H1 (cell line): Measurements from ENCODE around the gene SYDE1. TPM values are rescaled to one million over a fixed set of nuclear protein-coding genes. Genes with fewer than 3 reads are reported as not detected.

Source experiments
- CTCF ChIA-PET: fragments of 300-600 bp; sonication (Branson Sonifier 250); formaldehyde crosslinking; loops from one replicate; lab custom pipeline; 2021; ENCODE audit not compliant: partially characterized antibody; lab: Charles Lee
- POLR2A ChIA-PET: fragments of 300-600 bp; sonication (Branson Sonifier 250); formaldehyde crosslinking; loops from one replicate; lab custom pipeline; 2021; ENCODE audit warnings: inconsistent platforms; ENCODE audit not compliant: partially characterized antibody; lab: Charles Lee
- DNase-seq, 2 experiments: peaks; one replicate each; pipeline versions ENCODE4 v3.0.0 to v3.0.0-alpha.2; 2010 to 2022; ENCODE audit warnings: low spot score in 2 of 2, low read depth in 1 of 2, mixed read lengths in 1 of 2
- FAIRE-seq: peaks from 2 replicates; lab custom pipeline; 2011; peaks lifted over from hg19 to GRCh38; lab: Jason Lieb, UNC
- H2AFZ ChIP-seq: 2 replicates; pipeline ENCODE4 v1.8.1; 2012; ENCODE audit warnings: low read length, inconsistent platforms
- H2AK5ac ChIP-seq: 2 replicates; pipeline ENCODE4 v1.6.1; 2013; ENCODE audit warnings: low read depth, low read length
- H2BK120ac ChIP-seq: replicated peaks from 2 replicates; pipeline ENCODE3; 2013; ENCODE audit warnings: low read depth, low read length, inconsistent platforms
- H2BK12ac ChIP-seq: 2 replicates; pipeline ENCODE4 v1.6.1; 2013; ENCODE audit warnings: low read depth, low read length
- H2BK15ac ChIP-seq: 2 replicates; pipeline ENCODE4 v1.6.1; 2013; ENCODE audit warnings: low read length
- H2BK20ac ChIP-seq: 2 replicates; pipeline ENCODE4 v1.6.1; 2013; ENCODE audit warnings: low read length
- H2BK5ac ChIP-seq: 2 replicates; pipeline ENCODE4 v1.6.1; 2013; ENCODE audit warnings: low read depth, low read length
- H3K14ac ChIP-seq: 2 replicates; pipeline ENCODE4 v1.6.1; 2013; ENCODE audit warnings: inconsistent platforms; ENCODE audit not compliant: insufficient read length
- H3K18ac ChIP-seq: 2 replicates; pipeline ENCODE4 v1.6.1; 2013; ENCODE audit warnings: low read length; ENCODE audit errors: extremely low read depth
- H3K23ac ChIP-seq: 2 replicates; pipeline ENCODE4 v1.6.1; 2013; ENCODE audit warnings: inconsistent platforms; ENCODE audit not compliant: insufficient read length
- H3K23me2 ChIP-seq: 2 replicates; pipeline ENCODE4 v1.6.1; 2013; ENCODE audit warnings: low read depth, low read length
- H3K27ac ChIP-seq: 2 replicates; pipeline ENCODE4 v1.6.1; 2011; ENCODE audit warnings: low read depth, low read length, inconsistent platforms
- H3K27me3 ChIP-seq, 4 experiments: replicated peaks in 1 of 4; 1 replicate in 1 of 4; 2 replicates in 3 of 4; pipeline versions ENCODE4 v1.6.1 to v1.8.1; 2011 to 2013; ENCODE audit warnings: low read length in 3 of 4, mild to moderate bottlenecking in 3 of 4, inconsistent platforms in 2 of 4, mixed read lengths in 2 of 4, moderate library complexity in 1 of 4; ENCODE audit not compliant: control insufficient read depth in 3 of 4, insufficient read depth in 3 of 4; ENCODE audit errors: extremely low read depth in 1 of 4
- H3K36me3 ChIP-seq, 4 experiments: 2 replicates each; pipeline versions ENCODE4 v1.6.1 to v1.8.1; 2011 to 2013; ENCODE audit warnings: mild to moderate bottlenecking in 4 of 4, low read length in 3 of 4, moderate library complexity in 2 of 4, control low read depth in 1 of 4, inconsistent platforms in 1 of 4; ENCODE audit not compliant: insufficient read depth in 4 of 4, control insufficient read depth in 2 of 4
- H3K4ac ChIP-seq: replicated peaks from 2 replicates; pipeline ENCODE3; 2013; ENCODE audit warnings: low read length, low read depth, mixed read lengths, inconsistent platforms; ENCODE audit not compliant: insufficient read length
- H3K4me1 ChIP-seq, 4 experiments: replicated peaks in 1 of 4; 1 replicate in 1 of 4; 2 replicates in 3 of 4; pipeline versions ENCODE4 v1.6.1 to v1.8.1; 2011 to 2013; ENCODE audit warnings: low read length in 3 of 4, inconsistent platforms in 2 of 4, mixed read lengths in 1 of 4; ENCODE audit not compliant: insufficient read depth in 4 of 4, control insufficient read depth in 3 of 4
- H3K4me2 ChIP-seq, 2 experiments: 2 replicates each; pipeline versions ENCODE4 v1.6.1 to v1.8.1; 2011 to 2013; ENCODE audit warnings: low read depth in 2 of 2, low read length in 2 of 2, control low read depth in 1 of 2, inconsistent platforms in 1 of 2, mild to moderate bottlenecking in 1 of 2; ENCODE audit not compliant: insufficient read depth in 1 of 2
- H3K4me3 ChIP-seq, 4 experiments: fragments of 200-600, 300-600 bp in 1 of 4; sonication (generic), shearing (Covaris generic), sonication (Bioruptor Twin) in 1 of 4; 2 replicates each; pipeline versions ENCODE4 v1.5.1 to v1.8.1; 2011 to 2016; ENCODE audit warnings: low read length in 4 of 4, low read depth in 3 of 4, control low read depth in 2 of 4, inconsistent platforms in 2 of 4, mild to moderate bottlenecking in 2 of 4, mixed read lengths in 1 of 4, moderate library complexity in 1 of 4; ENCODE audit not compliant: insufficient read depth in 2 of 4; ENCODE audit errors: extremely low read depth in 1 of 4
- H3K56ac ChIP-seq: replicated peaks from 2 replicates; pipeline ENCODE3; 2013; ENCODE audit warnings: low read depth, mild to moderate bottlenecking, mixed read lengths, low read length, inconsistent platforms; ENCODE audit not compliant: insufficient read length
- H3K79me1 ChIP-seq: 2 replicates; pipeline ENCODE4 v1.6.1; 2013; ENCODE audit warnings: low read depth, low read length, control low read depth
- H3K79me2 ChIP-seq, 2 experiments: 2 replicates each; pipeline versions ENCODE4 v1.6.1 to v1.8.1; 2012 to 2013; ENCODE audit warnings: low read length in 2 of 2, mild to moderate bottlenecking in 2 of 2, inconsistent platforms in 1 of 2; ENCODE audit not compliant: insufficient read depth in 2 of 2, control insufficient read depth in 1 of 2
- H3K9ac ChIP-seq, 4 experiments: replicated peaks in 1 of 4; 1 replicate in 1 of 4; 2 replicates in 3 of 4; pipeline versions ENCODE4 v1.6.1 to v1.8.1; 2011 to 2013; ENCODE audit warnings: low read depth in 3 of 4, low read length in 3 of 4, control low read depth in 2 of 4, mild to moderate bottlenecking in 2 of 4, moderate library complexity in 2 of 4, inconsistent platforms in 1 of 4; ENCODE audit errors: extremely low read depth in 1 of 4
- H3K9me3 ChIP-seq, 2 experiments: 2 replicates each; pipeline versions ENCODE4 v1.6.1 to v1.8.1; 2012 to 2013; ENCODE audit warnings: mild to moderate bottlenecking in 2 of 2, moderate library complexity in 2 of 2, control low read depth in 1 of 2, inconsistent platforms in 1 of 2, low read depth in 1 of 2, low read length in 1 of 2, mixed read lengths in 1 of 2; ENCODE audit not compliant: insufficient read depth in 2 of 2
- H4K20me1 ChIP-seq, 2 experiments: replicated peaks in 1 of 2; 2 replicates each; pipeline versions ENCODE3 to v1.8.1; 2011 to 2013; ENCODE audit warnings: inconsistent platforms in 2 of 2, low read length in 2 of 2, mild to moderate bottlenecking in 1 of 2; ENCODE audit not compliant: insufficient read depth in 2 of 2, control insufficient read depth in 1 of 2
- H4K5ac ChIP-seq: 2 replicates; pipeline ENCODE4 v1.6.1; 2013; ENCODE audit warnings: low read length, low read depth, mixed read lengths, inconsistent platforms; ENCODE audit not compliant: insufficient read length
- H4K8ac ChIP-seq: 2 replicates; pipeline ENCODE4 v1.8.0; 2013; ENCODE audit warnings: mild to moderate bottlenecking, moderate library complexity, low read length, inconsistent platforms; ENCODE audit not compliant: insufficient read depth; ENCODE audit errors: extremely low read depth
- H4K91ac ChIP-seq: replicated peaks from 2 replicates; pipeline ENCODE3; 2013; ENCODE audit warnings: low read length, mixed read lengths, inconsistent platforms; ENCODE audit not compliant: insufficient read length
- CEBPB ChIP-seq: IDR thresholded peaks from 2 replicates; pipeline ENCODE4 v1.6.1; 2012; ENCODE audit warnings: low read depth, low read length
- WGBS, 2 experiments: shearing (Covaris generic) in 1 of 2; methylation state at CpG; one replicate each; pipeline versions ENCODE4 v1.1.6 to v1.1.7; 2013 to 2015; ENCODE audit warnings: low lambda C conversion rate in 2 of 2, mixed read lengths in 2 of 2, inconsistent platforms in 1 of 2, low coverage in 1 of 2, missing lambda C conversion rate in 1 of 2; ENCODE audit not compliant: insufficient replicate concordance in 2 of 2, insufficient coverage in 1 of 2, insufficient read length in 1 of 2; ENCODE audit errors: extremely low coverage in 1 of 2, missing lambda C conversion rate in 1 of 2; 5-methylcytosine and 5-hydroxymethylcytosine counted together
- polyA plus RNA-seq, 7 experiments: library from polyadenylated mRNA; depleted of rRNA in 3 of 7; stranded (reverse) in 5 of 7; unstranded in 2 of 7; fragments of >200 nt in 5 of 7; fragments of 200-250 nt in 2 of 7; gene quantifications; 1 replicate in 5 of 7; 2 replicates in 1 of 7; 4 replicates in 1 of 7; pipeline versions ENCODE4 v1.2.1 to v1.2.3, GENCODE V29; 2011 to 2013; ENCODE audit warnings: missing spikeins in 2 of 7, mixed read lengths in 2 of 7
- total RNA-seq: library from RNA; stranded (reverse); fragmentation: NEBNext Ultra II Directional; extraction: Animal tissue kit (Norgen Biotek cat#: 25700); gene quantifications from 2 replicates; pipeline ENCODE4 v1.2.1, GENCODE V29; 2021

The SYDE1 gene
- total and polyA plus RNA-seq, 2 of the 8 experiments (the other 6 are each of a cell fraction or from before 2014, with no cell fraction given): 12.0 to 16.8 TPM

DNA sequence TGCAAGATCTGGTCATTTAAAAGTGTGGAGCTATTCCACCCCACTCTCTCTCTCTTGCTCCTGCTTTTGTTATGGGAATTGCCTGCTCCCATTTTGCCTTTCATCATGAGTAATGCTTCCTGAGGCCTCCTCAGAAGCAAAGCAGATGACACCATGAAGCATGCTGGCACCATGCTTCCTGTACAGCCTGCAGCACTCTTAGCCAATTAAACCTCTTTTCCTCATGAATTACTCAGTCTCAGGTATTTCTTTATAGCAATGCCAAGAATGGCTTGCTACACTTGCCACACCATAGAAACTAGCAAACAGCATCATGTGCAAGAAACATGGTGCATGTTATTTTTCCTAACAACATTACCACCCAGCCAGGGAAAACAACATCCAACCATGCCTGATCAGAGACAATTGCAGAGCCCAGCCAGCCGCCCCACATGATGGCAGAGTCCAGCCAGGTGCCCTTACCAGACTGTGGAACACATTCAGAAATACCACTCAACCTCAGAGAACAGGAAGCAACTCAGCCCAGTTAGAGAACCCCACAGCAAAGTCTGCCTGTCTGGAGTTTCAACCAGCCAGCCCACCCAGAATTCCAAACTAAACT is 36.9 kb downstream of the SYDE1 start:
- no peak overlapping the region for H4K91ac ChIP-seq
- no peak overlapping the region for H3K4ac ChIP-seq
- no peak for TF ChIP-seq CEBPB
- H3K56ac ChIP-seq: no peak overlapping the region
- no peak overlapping the region for H3K4me2 ChIP-seq
- no peaks in the 10 kb centered on the region for H3K79me1 ChIP-seq
- peak overlapping the region; percentile 74; the same call in 1 of the 2 replicates for H2AFZ ChIP-seq
- H3K36me3 ChIP-seq: no peaks in the 10 kb centered on the region
- no peak overlapping the region for H3K23ac ChIP-seq
- 78% methylated on average over 1 of the region's 1 CpG; no CpG with 5 or more reads in 1 of the 2 experiments for whole genome bisulfite sequencing, 2 experiments
- no peak overlapping the region for H3K14ac ChIP-seq
- H4K8ac ChIP-seq: no peak overlapping the region
- no peak overlapping the region for H2BK12ac ChIP-seq
- H3K9me3 ChIP-seq: peaks cover 0 to 8% of the 10 kb centered on the region in 2 experiments; a peak in 1 of 4 replicates
- DNase-seq (no peak), FAIRE-seq (no peak)
- H3K18ac ChIP-seq: no peak overlapping the region
- no peaks in the 10 kb centered on the region; a peak in 1 of 7 replicates for H3K27me3 ChIP-seq
- no peak overlapping the region for H3K27ac ChIP-seq
- H4K5ac ChIP-seq: no peak overlapping the region
- no peak overlapping the region for H2BK5ac ChIP-seq
- H3K23me2 ChIP-seq: no peaks in the 10 kb centered on the region; the same call in 1 of the 2 replicates
- no peaks in the 10 kb centered on the region for H3K4me1 ChIP-seq
- H3K9ac ChIP-seq: no peak overlapping the region
- 0 out of 2 replicates have a peak overlapping the region, but pooled peaks have one; percentile 37 for H2BK15ac ChIP-seq
- no peak overlapping the region for H3K4me3 ChIP-seq
- H2BK20ac ChIP-seq: no peak overlapping the region
- H2AK5ac ChIP-seq: no peak overlapping the region
- no peaks in the 10 kb centered on the region for H4K20me1 ChIP-seq
- POLR2A ChIA-PET: interaction anchor here (0.7 to 1.6 kb wide), 4 partner anchors 14 to 48 kb away, joined by 3 to 4 read pairs (median 3); no protein-coding TSS in a partner anchor
- no peak overlapping the region for H2BK120ac ChIP-seq
- CTCF ChIA-PET: interaction anchor here (0.7 to 3.5 kb wide), 7 partner anchors 8 to 52 kb away, joined by 3 to 12 read pairs (median 3); no protein-coding TSS in a partner anchor
- H3K79me2 ChIP-seq: no peaks in the 10 kb centered on the region
